ENCODE measurements around the gene RASA3. TPM values are rescaled to one million over a fixed set of nuclear protein-coding genes. Genes with fewer than 3 reads are reported as not detected.

RASA3 gene
- total RNA-seq, 3 donors from 2014 or later (not counting 1 experiment from before 2014, with no cell fraction given), result 252 to 277 (median 274) TPM

- H3K9me3 Mint-ChIP-seq, result no peaks in the 10 kb centered on the region
- TF ChIP-seq, protein P1, sequence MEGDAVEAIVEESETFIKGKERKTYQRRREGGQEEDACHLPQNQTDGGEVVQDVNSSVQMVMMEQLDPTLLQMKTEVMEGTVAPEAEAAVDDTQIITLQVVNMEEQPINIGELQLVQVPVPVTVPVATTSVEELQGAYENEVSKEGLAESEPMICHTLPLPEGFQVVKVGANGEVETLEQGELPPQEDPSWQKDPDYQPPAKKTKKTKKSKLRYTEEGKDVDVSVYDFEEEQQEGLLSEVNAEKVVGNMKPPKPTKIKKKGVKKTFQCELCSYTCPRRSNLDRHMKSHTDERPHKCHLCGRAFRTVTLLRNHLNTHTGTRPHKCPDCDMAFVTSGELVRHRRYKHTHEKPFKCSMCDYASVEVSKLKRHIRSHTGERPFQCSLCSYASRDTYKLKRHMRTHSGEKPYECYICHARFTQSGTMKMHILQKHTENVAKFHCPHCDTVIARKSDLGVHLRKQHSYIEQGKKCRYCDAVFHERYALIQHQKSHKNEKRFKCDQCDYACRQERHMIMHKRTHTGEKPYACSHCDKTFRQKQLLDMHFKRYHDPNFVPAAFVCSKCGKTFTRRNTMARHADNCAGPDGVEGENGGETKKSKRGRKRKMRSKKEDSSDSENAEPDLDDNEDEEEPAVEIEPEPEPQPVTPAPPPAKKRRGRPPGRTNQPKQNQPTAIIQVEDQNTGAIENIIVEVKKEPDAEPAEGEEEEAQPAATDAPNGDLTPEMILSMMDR (IDR thresholded peaks at IDR 0.05), result no peak
- H3K27me3 Mint-ChIP-seq (ENCODE audit: low read depth in 2 of 2), result no peaks in the 10 kb centered on the region
- no peaks in the 10 kb centered on the region for H3K27me3 ChIP-seq (ENCODE audit: control insufficient read depth, insufficient read depth, low read length)
- ATAC-seq (no peak), DNase-seq (no peak)
- WGBS (ENCODE audit: insufficient coverage), result 91% methylated on average over 21 of the region's 21 CpGs
- intact Hi-C loops (cut with micrococcal nuclease), result no loop called here
- H3K4me1 Mint-ChIP-seq, result peaks cover 28 to 53% of the 10 kb centered on the region in 2 donors
- peaks cover 70% of the 10 kb centered on the region for H3K4me1 ChIP-seq (ENCODE audit: control insufficient read depth, insufficient read depth, low read length)
- peak overlapping the region; percentile 79 to 82 for H3K27ac Mint-ChIP-seq
- H3K36me3 ChIP-seq (ENCODE audit: control insufficient read depth, insufficient read depth, low read length), result peaks cover 82% of the 10 kb centered on the region
- H3K9me3 ChIP-seq (ENCODE audit: control insufficient read depth, insufficient read depth, low read length), result no peaks in the 10 kb centered on the region
- H3K36me3 Mint-ChIP-seq, result no peaks in the 10 kb centered on the region
- H3K4me3 Mint-ChIP-seq, result no peak overlapping the region
- no peak overlapping the region for H3K4me3 ChIP-seq (ENCODE audit: low read length)
- H3K27ac ChIP-seq (ENCODE audit: low read length), result no peak overlapping the region
Observed at GRCh38 chr13:114027046-114027715, 105.2 kb downstream of the RASA3 start.

GRCh38 chr13:114026481-114026880, 105.9 kb downstream of the RASA3 start:
- Mint-ChIP-seq H3K27me3 (ENCODE audit: low read depth in 2 of 2) (no peaks in the 10 kb centered on the region), H3K9me3 (no peaks in the 10 kb centered on the region), H3K36me3 (no peaks in the 10 kb centered on the region), H3K27ac (peak overlapping the region; percentile 29 to 79), H3K4me1 (peaks cover 22 to 46% of the 10 kb centered on the region in 2 donors), H3K4me3 (no peak overlapping the region)
- Histone ChIP-seq H3K36me3 (ENCODE audit: control insufficient read depth, insufficient read depth, low read length) (peaks cover 89% of the 10 kb centered on the region), H3K4me1 (ENCODE audit: control insufficient read depth, insufficient read depth, low read length) (peaks cover 66% of the 10 kb centered on the region), H3K27ac (ENCODE audit: low read length) (no peak overlapping the region), H3K4me3 (ENCODE audit: low read length) (no peak overlapping the region), H3K9me3 (ENCODE audit: control insufficient read depth, insufficient read depth, low read length) (no peaks in the 10 kb centered on the region), H3K27me3 (ENCODE audit: control insufficient read depth, insufficient read depth, low read length) (no peaks in the 10 kb centered on the region)
- intact Hi-C loops (cut with micrococcal nuclease), result no loop called here
- ATAC-seq, result no peak
- TF ChIP-seq, protein P1 (IDR thresholded peaks at IDR 0.05), result no peak
- no peak for DNase-seq
- 97% methylated on average over 11 of the region's 11 CpGs for WGBS (ENCODE audit: insufficient coverage)

- ATAC-seq (no peak), DNase-seq (no peak)
- no peak overlapping the region for H3K4me3 ChIP-seq (ENCODE audit: low read length)
- H3K4me1 ChIP-seq (ENCODE audit: control insufficient read depth, insufficient read depth, low read length), result peaks cover 63% of the 10 kb centered on the region
- no peaks in the 10 kb centered on the region for H3K27me3 ChIP-seq (ENCODE audit: control insufficient read depth, insufficient read depth, low read length)
- TF ChIP-seq, protein P1 (IDR thresholded peaks at IDR 0.05), result no peak
- Mint-ChIP-seq H3K36me3 (no peaks in the 10 kb centered on the region), H3K4me1 (peaks cover 20 to 40% of the 10 kb centered on the region in 2 donors), H3K27ac (peak overlapping the region; percentile 75 to 79), H3K9me3 (no peaks in the 10 kb centered on the region), H3K4me3 (peak overlapping the region; percentile 28), H3K27me3 (ENCODE audit: low read depth in 2 of 2) (no peaks in the 10 kb centered on the region)
- 88% methylated on average over 25 of the region's 25 CpGs for WGBS (ENCODE audit: insufficient coverage)
- H3K36me3 ChIP-seq (ENCODE audit: control insufficient read depth, insufficient read depth, low read length), result peaks cover 89% of the 10 kb centered on the region
- no peak overlapping the region for H3K27ac ChIP-seq (ENCODE audit: low read length)
- intact Hi-C loops (cut with micrococcal nuclease), result no loop called here
- H3K9me3 ChIP-seq (ENCODE audit: control insufficient read depth, insufficient read depth, low read length), result no peaks in the 10 kb centered on the region
Observed at GRCh38 chr13:114025714-114026431, 106.5 kb downstream of the RASA3 start.

All from natural killer cell (primary cell).